Measurements from ENCODE around the gene GLIS2. TPM values are rescaled to one million over a fixed set of nuclear protein-coding genes. Genes with fewer than 3 reads are reported as not detected.

The GLIS2 gene
- total and polyA plus RNA-seq, 12 donors = 6.9 to 16.9 (median 13.9) TPM

DNA sequence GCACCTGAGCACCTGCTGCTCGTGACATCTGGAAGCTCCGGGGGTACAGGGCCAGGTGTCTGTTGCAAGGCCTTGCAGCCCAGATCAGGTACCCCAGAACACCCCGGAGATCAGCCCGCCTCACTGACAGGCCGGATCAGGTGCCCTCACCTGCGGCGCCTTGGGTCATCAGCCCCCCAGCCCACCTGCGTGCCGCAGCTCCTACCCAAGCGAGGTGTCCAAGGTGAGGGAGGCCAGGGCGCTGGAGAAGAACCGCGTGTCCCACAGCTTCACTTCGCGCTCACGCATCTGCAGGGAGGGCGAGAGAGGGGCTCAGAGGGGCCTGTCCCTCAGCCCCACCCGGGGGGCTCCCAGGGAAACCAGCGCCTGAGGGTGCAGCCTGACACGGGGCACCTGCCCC is 71.9 kb downstream of the GLIS2 start:
- Histone ChIP-seq H3K4me1 (peaks cover 3 to 86% (median 32%) of the 10 kb centered on the region in 9 donors), H3K9me3 (no peaks in the 10 kb centered on the region), H3K4me3 (no peak overlapping the region), H3K36me3 (peaks cover 0 to 95% (median 4%) of the 10 kb centered on the region in 9 donors), H3K27ac (peak overlapping the region in 9 of 10 donors; percentile 43 to 83 (median 74)), H3K27me3 (no peaks in the 10 kb centered on the region)
- intact Hi-C loops (cut with DNase I) = loop anchor here in 1 of 10 donors (2.0 kb wide), 1 partner anchor 13 kb away; no protein-coding TSS in a partner anchor
- ATAC-seq (no peak), DNase-seq (no peak)
- 90 to 93% methylated on average over 20 of the region's 20 CpGs for WGBS, 2 donors
- TF ChIP-seq, protein P1, sequence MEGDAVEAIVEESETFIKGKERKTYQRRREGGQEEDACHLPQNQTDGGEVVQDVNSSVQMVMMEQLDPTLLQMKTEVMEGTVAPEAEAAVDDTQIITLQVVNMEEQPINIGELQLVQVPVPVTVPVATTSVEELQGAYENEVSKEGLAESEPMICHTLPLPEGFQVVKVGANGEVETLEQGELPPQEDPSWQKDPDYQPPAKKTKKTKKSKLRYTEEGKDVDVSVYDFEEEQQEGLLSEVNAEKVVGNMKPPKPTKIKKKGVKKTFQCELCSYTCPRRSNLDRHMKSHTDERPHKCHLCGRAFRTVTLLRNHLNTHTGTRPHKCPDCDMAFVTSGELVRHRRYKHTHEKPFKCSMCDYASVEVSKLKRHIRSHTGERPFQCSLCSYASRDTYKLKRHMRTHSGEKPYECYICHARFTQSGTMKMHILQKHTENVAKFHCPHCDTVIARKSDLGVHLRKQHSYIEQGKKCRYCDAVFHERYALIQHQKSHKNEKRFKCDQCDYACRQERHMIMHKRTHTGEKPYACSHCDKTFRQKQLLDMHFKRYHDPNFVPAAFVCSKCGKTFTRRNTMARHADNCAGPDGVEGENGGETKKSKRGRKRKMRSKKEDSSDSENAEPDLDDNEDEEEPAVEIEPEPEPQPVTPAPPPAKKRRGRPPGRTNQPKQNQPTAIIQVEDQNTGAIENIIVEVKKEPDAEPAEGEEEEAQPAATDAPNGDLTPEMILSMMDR (IDR thresholded peaks at IDR 0.05) = no peak

DNA sequence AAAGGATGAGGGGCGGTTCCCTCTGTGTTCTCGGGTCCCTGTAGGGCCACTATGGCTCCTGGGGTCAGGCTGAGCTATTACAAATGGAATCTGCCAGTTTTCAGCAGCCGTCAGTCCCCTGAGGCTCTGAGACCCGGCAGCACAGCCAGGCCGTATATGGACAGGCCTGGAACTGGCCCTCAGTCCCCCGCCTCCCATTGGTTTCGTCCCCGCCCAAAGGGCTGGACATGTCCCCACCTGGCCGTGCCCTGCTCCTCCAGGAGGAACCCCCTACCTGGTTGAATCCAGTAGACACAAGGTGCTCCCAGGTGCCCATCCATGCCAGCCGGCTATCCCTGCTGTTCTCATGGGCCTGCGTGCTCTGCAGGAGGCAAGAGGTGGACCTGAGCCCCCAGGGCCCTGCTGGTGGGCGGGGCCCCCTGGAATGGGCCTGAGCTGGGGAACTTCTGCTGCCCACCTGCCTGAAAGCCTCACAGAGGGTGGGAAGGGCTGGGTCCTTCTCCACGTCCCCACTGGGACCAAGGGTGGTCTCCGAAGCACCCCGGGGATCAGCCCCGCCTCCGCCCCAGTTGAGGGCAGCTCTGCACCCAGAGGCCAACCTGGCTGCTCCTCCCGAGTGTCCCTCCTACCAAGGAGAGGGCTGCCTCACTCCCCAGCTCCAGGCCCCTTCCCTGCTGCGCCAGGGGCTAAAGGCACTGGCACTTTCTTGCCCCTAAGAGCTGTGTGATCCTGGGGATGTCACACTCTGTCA is 72.6 kb downstream of the GLIS2 start:
- TF ChIP-seq, protein P1 (IDR thresholded peaks at IDR 0.05) = no peak
- Histone ChIP-seq H3K27ac (peak overlapping the region; percentile 5 to 83 (median 80)), H3K27me3 (no peaks in the 10 kb centered on the region), H3K36me3 (peaks cover 0 to 95% (median 0%) of the 10 kb centered on the region in 9 donors), H3K9me3 (no peaks in the 10 kb centered on the region), H3K4me3 (no peak overlapping the region), H3K4me1 (peaks cover 3 to 90% (median 38%) of the 10 kb centered on the region in 9 donors)
- intact Hi-C loops (cut with DNase I) = loop anchor here in 1 of 10 donors (2.0 kb wide), 1 partner anchor 14 kb away; no protein-coding TSS in a partner anchor
- peak; percentile 36 to 72 (median 46) for ATAC-seq
- peak; percentile 62 to 67 for DNase-seq
- 75 to 77% methylated on average over 18 to 19 of the region's 19 CpGs for WGBS, 2 donors

Other genes with a start within 250 kb of the GLIS2 start
- gene ADCY9, start 199.6 kb upstream of the GLIS2 start, total RNA-seq = 10 to 100 TPM; 37.3 to 57.6 (median 43.4) TPM
- 10 to 100 TPM; 11.5 to 12.4 TPM for gene ADCY9, start 199.6 kb upstream of the GLIS2 start, polyA plus RNA-seq
- 100 to 1,000 TPM; 443 to 587 (median 486) TPM for gene SRL, start 74.0 kb upstream of the GLIS2 start, total RNA-seq
- gene SRL, start 74.0 kb upstream of the GLIS2 start, polyA plus RNA-seq = 100 to 1,000 TPM; 161 to 224 TPM
- gene TFAP4, start 43.0 kb upstream of the GLIS2 start, total RNA-seq = 1 to 10 TPM; 1.8 to 6.6 (median 3.1) TPM
- 1 to 10 TPM; 2.0 to 4.6 TPM for gene TFAP4, start 43.0 kb upstream of the GLIS2 start, polyA plus RNA-seq
- gene PAM16, start 35.3 kb downstream of the GLIS2 start, total RNA-seq = 10 to 100 TPM; 44.2 to 75.0 (median 55.6) TPM
- gene PAM16, start 35.3 kb downstream of the GLIS2 start, polyA plus RNA-seq = 100 to 1,000 TPM; 136 to 288 TPM
- 10 to 100 TPM in 1 of 10 donors, 1 to 10 TPM in 9; 3.1 to 14.7 (median 5.8) TPM for gene VASN, start 55.8 kb downstream of the GLIS2 start, total RNA-seq
- 10 to 100 TPM in 1 of 2 donors, 1 to 10 TPM in 1; 7.7 to 27.9 TPM for gene VASN, start 55.8 kb downstream of the GLIS2 start, polyA plus RNA-seq
- gene CORO7, start 100.5 kb downstream of the GLIS2 start, total RNA-seq = 10 to 100 TPM in 5 of 10 donors, 1 to 10 TPM in 5; 6.5 to 21.8 (median 10.1) TPM
- 10 to 100 TPM; 11.9 to 17.0 TPM for gene CORO7, start 100.5 kb downstream of the GLIS2 start, polyA plus RNA-seq
- 10 to 100 TPM; 51.4 to 76.7 (median 72.5) TPM for gene DNAJA3, start 109.8 kb downstream of the GLIS2 start, total RNA-seq
- gene DNAJA3, start 109.8 kb downstream of the GLIS2 start, polyA plus RNA-seq = 10 to 100 TPM; 29.0 to 52.1 TPM
- 10 to 100 TPM in 9 of 10 donors, 1 to 10 TPM in 1; 9.5 to 36.1 (median 27.4) TPM for gene NMRAL1, start 158.6 kb downstream of the GLIS2 start, total RNA-seq
- 10 to 100 TPM; 30.7 to 46.5 TPM for gene NMRAL1, start 158.6 kb downstream of the GLIS2 start, polyA plus RNA-seq
- 100 to 1,000 TPM in 3 of 10 donors, 10 to 100 TPM in 7; 58.4 to 207 (median 84.8) TPM for gene HMOX2, start 160.3 kb downstream of the GLIS2 start, total RNA-seq
- gene HMOX2, start 160.3 kb downstream of the GLIS2 start, polyA plus RNA-seq = 100 to 1,000 TPM in 1 of 2 donors, 10 to 100 TPM in 1; 74.3 to 251 TPM
- gene CDIP1, start 222.7 kb downstream of the GLIS2 start, total RNA-seq = 10 to 100 TPM; 38.0 to 59.5 (median 47.0) TPM
- gene CDIP1, start 222.7 kb downstream of the GLIS2 start, polyA plus RNA-seq = 10 to 100 TPM; 28.2 to 37.5 TPM
- gene C16orf96, start 240.3 kb downstream of the GLIS2 start, total RNA-seq = under 1 TPM; 0.06 to 0.21 (median 0.09) TPM
- under 1 TPM in 1 of 2 donors, not detected in 1; 0.01 TPM for gene C16orf96, start 240.3 kb downstream of the GLIS2 start, polyA plus RNA-seq

Data from heart right ventricle (tissue), 16 donors.